GM23338 (cell line): ENCODE results near the gene IL31. TPM values are rescaled to one million over a fixed set of nuclear protein-coding genes. Genes with fewer than 3 reads are reported as not detected.

Experiments
- ATAC-seq: fragments of 200-7000 bp; cut with Tn5 transposase; 3 replicates; pipeline ENCODE4 v1.9.1; 2020
- DNase-seq: peaks from one replicate; pipeline ENCODE4 v3.0.0-alpha.2; 2015; ENCODE audit warnings: low spot score
- H2AFZ ChIP-seq: fragments of 200-600 bp; sonication (generic); 2 replicates; pipeline ENCODE4 v1.8.0; 2016; ENCODE audit warnings: antibody characterized with exemption, mild to moderate bottlenecking, moderate library complexity
- H3F3A ChIP-seq: fragments of 200-600 bp; sonication (generic); replicated peaks from 2 replicates; pipeline ENCODE4 v1.8.0; 2017; ENCODE audit warnings: antibody characterized with exemption, mixed run types, low read depth
- H3K27ac ChIP-seq: fragments of 200-600 bp; sonication (generic); 2 replicates; pipeline ENCODE4 v1.6.1; 2016; ENCODE audit warnings: low read depth
- H3K27me3 ChIP-seq: fragments of 200-600 bp; sonication (generic); 2 replicates; pipeline ENCODE4 v1.8.0; 2016; ENCODE audit warnings: mild to moderate bottlenecking, mixed run types, moderate library complexity; ENCODE audit not compliant: insufficient read depth
- H3K36me3 ChIP-seq: fragments of 200-600 bp; sonication (generic); 2 replicates; pipeline ENCODE4 v1.8.0; 2016; ENCODE audit warnings: mild to moderate bottlenecking; ENCODE audit not compliant: insufficient read depth
- H3K4me1 ChIP-seq: fragments of 200-600 bp; sonication (generic); 2 replicates; pipeline ENCODE4 v1.8.0; 2016; ENCODE audit warnings: mild to moderate bottlenecking, moderate library complexity; ENCODE audit not compliant: insufficient read depth
- H3K4me2 ChIP-seq: fragments of 200-600 bp; sonication (generic); 2 replicates; pipeline ENCODE4 v1.7.1; 2017; ENCODE audit warnings: mixed run types
- H3K4me3 ChIP-seq: fragments of 200-600 bp; sonication (generic); 2 replicates; pipeline ENCODE4 v1.6.1; 2016; ENCODE audit warnings: mixed run types
- H3K79me2 ChIP-seq: fragments of 200-600 bp; sonication (generic); replicated peaks from 2 replicates; pipeline ENCODE4 v1.8.0; 2017; ENCODE audit warnings: mild to moderate bottlenecking; ENCODE audit not compliant: insufficient read depth
- H3K9me2 ChIP-seq: fragments of 200-600 bp; sonication (generic); 2 replicates; pipeline ENCODE4 v1.8.0; 2017; ENCODE audit not compliant: insufficient read depth
- H4K20me1 ChIP-seq: fragments of 200-600 bp; sonication (generic); replicated peaks from 2 replicates; pipeline ENCODE4 v1.8.0; 2017; ENCODE audit warnings: mild to moderate bottlenecking; ENCODE audit not compliant: insufficient read depth
- H3K27ac Mint-ChIP-seq: 2 replicates; pipeline ENCODE4 v1.8.0; 2020; ENCODE audit warnings: inconsistent platforms, mild to moderate bottlenecking, moderate library complexity, mixed read lengths
- H3K27me3 Mint-ChIP-seq: 3 replicates; pipeline ENCODE4 v1.8.0; 2022; ENCODE audit warnings: low read depth, mild to moderate bottlenecking, moderate library complexity, mixed read lengths, inconsistent platforms; ENCODE audit not compliant: insufficient read depth, poor library complexity
- H3K36me3 Mint-ChIP-seq: 3 replicates; pipeline ENCODE4 v1.8.0; 2021; ENCODE audit warnings: low read depth, mild to moderate bottlenecking, inconsistent platforms, moderate library complexity, mixed read lengths
- H3K4me1 Mint-ChIP-seq: 3 replicates; pipeline ENCODE4 v1.8.0; 2020; ENCODE audit warnings: mild to moderate bottlenecking, inconsistent platforms, mixed read lengths
- H3K4me3 Mint-ChIP-seq: 3 replicates; pipeline ENCODE4 v1.8.0; 2021; ENCODE audit warnings: moderate library complexity, mild to moderate bottlenecking, inconsistent platforms, mixed read lengths
- H3K9me3 Mint-ChIP-seq: 3 replicates; pipeline ENCODE4 v1.8.0; 2020; ENCODE audit warnings: moderate library complexity, mild to moderate bottlenecking, inconsistent platforms, mixed read lengths
- CTCF ChIP-seq, 2 experiments: fragments of 200-600 bp in 1 of 2; sonication (generic) in 1 of 2; conservative IDR thresholded peaks; 2 replicates each; pipeline versions ENCODE4 v1.5.1 to v1.6.1; 2016 to 2017; ENCODE audit warnings: antibody characterized with exemption in 2 of 2, low read depth in 2 of 2, mild to moderate bottlenecking in 2 of 2, moderate library complexity in 1 of 2
- EZH2phosphoT487 ChIP-seq: fragments of 200-600 bp; sonication (generic); IDR thresholded peaks from one replicate; pipeline ENCODE4 v1.8.1; 2018; ENCODE audit warnings: antibody characterized with exemption; ENCODE audit not compliant: unreplicated experiment
- JUNB ChIP-seq: IDR thresholded peaks from one replicate; pipeline ENCODE4 v1.6.1; 2016; ENCODE audit warnings: antibody characterized with exemption; ENCODE audit not compliant: unreplicated experiment
- NANOG ChIP-seq: IDR thresholded peaks from 2 replicates; pipeline ENCODE4 v1.6.1; 2016; ENCODE audit warnings: antibody characterized with exemption, borderline replicate concordance
- POLR2AphosphoS5 ChIP-seq: IDR thresholded peaks from 2 replicates; pipeline ENCODE4 v1.6.1; 2016; ENCODE audit warnings: antibody characterized with exemption, low read depth
- REST ChIP-seq: IDR thresholded peaks from one replicate; pipeline ENCODE4 v1.6.1; 2018; ENCODE audit warnings: antibody characterized with exemption; ENCODE audit not compliant: unreplicated experiment
- ZNF114 ChIP-seq: fragments of 250-450 bp; sonication (Bioruptor Pico); IDR thresholded peaks from 2 replicates; pipeline ENCODE4 v1.5.0; 2020; ENCODE audit warnings: mild to moderate bottlenecking, moderate library complexity
- ZNF331 ChIP-seq: fragments of 250-450 bp; sonication (Bioruptor Pico); IDR thresholded peaks from 2 replicates; pipeline ENCODE4 v1.5.0; 2020; ENCODE audit warnings: low read depth, mild to moderate bottlenecking, moderate library complexity
- polyA plus RNA-seq: library from polyadenylated mRNA; unstranded; fragments of >200 nt; fragmentation: Nextera tagmentation; extraction: Ambion mirVana; gene quantifications from 2 replicates; pipeline ENCODE4 v1.2.1, GENCODE V29; 2016
- total RNA-seq: library from RNA; depleted of rRNA; stranded (reverse); fragments of >200 nt; shearing (Covaris generic); gene quantifications from 2 replicates; pipeline ENCODE4 v1.2.3, GENCODE V29; 2014
- TF ChIP-seq, protein P1 (sequence below): fragments of 250-450 bp; sonication (Bioruptor Pico); IDR thresholded peaks from 2 replicates; pipeline ENCODE4 v1.5.0; 2020; ENCODE audit warnings: mild to moderate bottlenecking, moderate library complexity
- TF ChIP-seq, protein P2 (sequence below): IDR thresholded peaks from 2 replicates; pipeline ENCODE4 v1.6.1; 2016; ENCODE audit warnings: antibody characterized with exemption

The IL31 gene
- total and polyA plus RNA-seq, 2 experiments from 2014 or later, result not detected

DNA sequence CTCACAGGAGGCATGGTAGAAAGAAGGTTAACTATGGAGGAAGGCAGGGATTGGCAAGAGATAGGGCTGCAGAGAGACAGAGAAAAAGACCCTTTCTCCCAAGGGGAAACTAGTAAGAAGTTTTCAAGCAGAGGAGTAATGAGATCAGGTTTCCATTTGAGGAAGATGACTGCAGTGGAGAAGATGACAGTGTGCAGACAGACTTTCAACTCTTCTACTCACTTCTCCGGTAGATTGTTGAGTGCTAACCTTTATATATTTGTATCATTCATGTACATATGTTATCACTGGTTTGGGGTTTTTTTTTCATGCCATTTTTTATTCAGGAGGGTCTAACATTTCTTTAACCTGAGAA, 23.6 kb upstream of the IL31 start:
- H4K20me1 ChIP-seq, result no peaks in the 10 kb centered on the region
- Mint-ChIP-seq H3K4me1 (peaks cover 5% of the 10 kb centered on the region), H3K27me3 (peaks cover 8% of the 10 kb centered on the region), H3K36me3 (no peaks in the 10 kb centered on the region), H3K27ac (no peak overlapping the region), H3K4me3 (no peak overlapping the region), H3K9me3 (peaks cover 7% of the 10 kb centered on the region; the same call in 1 of the 3 replicates)
- TF ChIP-seq EZH2phosphoT487, result no peak
- H3K27ac ChIP-seq, result no peak overlapping the region
- H3F3A ChIP-seq, result no peaks in the 10 kb centered on the region
- H3K79me2 ChIP-seq, result no peaks in the 10 kb centered on the region
- no peak for ATAC-seq
- H3K36me3 ChIP-seq, result no peaks in the 10 kb centered on the region
- no peak overlapping the region for H3K4me3 ChIP-seq
- 0 out of 2 replicates have a peak overlapping the region, but pooled peaks have one; percentile 49 for H2AFZ ChIP-seq
- no peaks in the 10 kb centered on the region for H3K4me1 ChIP-seq
- DNase-seq, result no peak
- H3K9me2 ChIP-seq, result no peaks in the 10 kb centered on the region; the same call in 1 of the 2 replicates
- no peak overlapping the region for H3K4me2 ChIP-seq
- peaks cover 10% of the 10 kb centered on the region for H3K27me3 ChIP-seq

- H3K36me3 Mint-ChIP-seq, result no peaks in the 10 kb centered on the region
- no peaks in the 10 kb centered on the region for H4K20me1 ChIP-seq
- no peak for ATAC-seq
- peaks cover 2% of the 10 kb centered on the region for H3K27me3 Mint-ChIP-seq
- no peaks in the 10 kb centered on the region for H3K79me2 ChIP-seq
- no peak overlapping the region for H3K4me2 ChIP-seq
- no peak overlapping the region for H3K4me3 ChIP-seq
- H3F3A ChIP-seq, result no peaks in the 10 kb centered on the region
- no peak for DNase-seq
- H3K9me2 ChIP-seq, result no peaks in the 10 kb centered on the region; the same call in 1 of the 2 replicates
- H3K4me3 Mint-ChIP-seq, result no peak overlapping the region
- H3K27ac Mint-ChIP-seq, result no peak overlapping the region
- H3K36me3 ChIP-seq, result no peaks in the 10 kb centered on the region
- H3K4me1 ChIP-seq, result no peaks in the 10 kb centered on the region
- H3K9me3 Mint-ChIP-seq, result peaks cover 7% of the 10 kb centered on the region; the same call in 1 of the 3 replicates
- no peaks in the 10 kb centered on the region for H3K27me3 ChIP-seq
- H3K27ac ChIP-seq, result no peak overlapping the region
- H2AFZ ChIP-seq, result no peak overlapping the region
- H3K4me1 Mint-ChIP-seq, result peaks cover 5% of the 10 kb centered on the region
- TF ChIP-seq ZNF114 (CRISPR knock-in tag), result no peak
- TF ChIP-seq, protein P1, sequence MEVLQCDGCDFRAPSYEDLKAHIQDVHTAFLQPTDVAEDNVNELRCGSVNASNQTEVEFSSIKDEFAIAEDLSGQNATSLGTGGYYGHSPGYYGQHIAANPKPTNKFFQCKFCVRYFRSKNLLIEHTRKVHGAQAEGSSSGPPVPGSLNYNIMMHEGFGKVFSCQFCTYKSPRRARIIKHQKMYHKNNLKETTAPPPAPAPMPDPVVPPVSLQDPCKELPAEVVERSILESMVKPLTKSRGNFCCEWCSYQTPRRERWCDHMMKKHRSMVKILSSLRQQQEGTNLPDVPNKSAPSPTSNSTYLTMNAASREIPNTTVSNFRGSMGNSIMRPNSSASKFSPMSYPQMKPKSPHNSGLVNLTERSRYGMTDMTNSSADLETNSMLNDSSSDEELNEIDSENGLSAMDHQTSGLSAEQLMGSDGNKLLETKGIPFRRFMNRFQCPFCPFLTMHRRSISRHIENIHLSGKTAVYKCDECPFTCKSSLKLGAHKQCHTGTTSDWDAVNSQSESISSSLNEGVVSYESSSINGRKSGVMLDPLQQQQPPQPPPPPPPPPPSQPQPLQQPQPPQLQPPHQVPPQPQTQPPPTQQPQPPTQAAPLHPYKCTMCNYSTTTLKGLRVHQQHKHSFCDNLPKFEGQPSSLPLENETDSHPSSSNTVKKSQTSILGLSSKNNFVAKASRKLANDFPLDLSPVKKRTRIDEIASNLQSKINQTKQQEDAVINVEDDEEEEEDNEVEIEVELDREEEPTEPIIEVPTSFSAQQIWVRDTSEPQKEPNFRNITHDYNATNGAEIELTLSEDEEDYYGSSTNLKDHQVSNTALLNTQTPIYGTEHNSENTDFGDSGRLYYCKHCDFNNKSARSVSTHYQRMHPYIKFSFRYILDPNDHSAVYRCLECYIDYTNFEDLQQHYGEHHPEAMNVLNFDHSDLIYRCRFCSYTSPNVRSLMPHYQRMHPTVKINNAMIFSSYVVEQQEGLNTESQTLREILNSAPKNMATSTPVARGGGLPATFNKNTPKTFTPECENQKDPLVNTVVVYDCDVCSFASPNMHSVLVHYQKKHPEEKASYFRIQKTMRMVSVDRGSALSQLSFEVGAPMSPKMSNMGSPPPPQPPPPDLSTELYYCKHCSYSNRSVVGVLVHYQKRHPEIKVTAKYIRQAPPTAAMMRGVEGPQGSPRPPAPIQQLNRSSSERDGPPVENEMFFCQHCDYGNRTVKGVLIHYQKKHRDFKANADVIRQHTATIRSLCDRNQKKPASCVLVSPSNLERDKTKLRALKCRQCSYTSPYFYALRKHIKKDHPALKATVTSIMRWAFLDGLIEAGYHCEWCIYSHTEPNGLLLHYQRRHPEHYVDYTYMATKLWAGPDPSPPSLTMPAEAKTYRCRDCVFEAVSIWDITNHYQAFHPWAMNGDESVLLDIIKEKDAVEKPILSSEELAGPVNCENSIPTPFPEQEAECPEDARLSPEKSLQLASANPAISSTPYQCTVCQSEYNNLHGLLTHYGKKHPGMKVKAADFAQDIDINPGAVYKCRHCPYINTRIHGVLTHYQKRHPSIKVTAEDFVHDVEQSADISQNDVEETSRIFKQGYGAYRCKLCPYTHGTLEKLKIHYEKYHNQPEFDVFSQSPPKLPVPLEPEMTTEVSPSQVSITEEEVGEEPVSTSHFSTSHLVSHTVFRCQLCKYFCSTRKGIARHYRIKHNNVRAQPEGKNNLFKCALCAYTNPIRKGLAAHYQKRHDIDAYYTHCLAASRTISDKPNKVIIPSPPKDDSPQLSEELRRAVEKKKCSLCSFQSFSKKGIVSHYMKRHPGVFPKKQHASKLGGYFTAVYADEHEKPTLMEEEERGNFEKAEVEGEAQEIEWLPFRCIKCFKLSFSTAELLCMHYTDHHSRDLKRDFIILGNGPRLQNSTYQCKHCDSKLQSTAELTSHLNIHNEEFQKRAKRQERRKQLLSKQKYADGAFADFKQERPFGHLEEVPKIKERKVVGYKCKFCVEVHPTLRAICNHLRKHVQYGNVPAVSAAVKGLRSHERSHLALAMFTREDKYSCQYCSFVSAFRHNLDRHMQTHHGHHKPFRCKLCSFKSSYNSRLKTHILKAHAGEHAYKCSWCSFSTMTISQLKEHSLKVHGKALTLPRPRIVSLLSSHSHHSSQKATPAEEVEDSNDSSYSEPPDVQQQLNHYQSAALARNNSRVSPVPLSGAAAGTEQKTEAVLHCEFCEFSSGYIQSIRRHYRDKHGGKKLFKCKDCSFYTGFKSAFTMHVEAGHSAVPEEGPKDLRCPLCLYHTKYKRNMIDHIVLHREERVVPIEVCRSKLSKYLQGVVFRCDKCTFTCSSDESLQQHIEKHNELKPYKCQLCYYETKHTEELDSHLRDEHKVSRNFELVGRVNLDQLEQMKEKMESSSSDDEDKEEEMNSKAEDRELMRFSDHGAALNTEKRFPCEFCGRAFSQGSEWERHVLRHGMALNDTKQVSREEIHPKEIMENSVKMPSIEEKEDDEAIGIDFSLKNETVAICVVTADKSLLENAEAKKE, result no peak
- TF ChIP-seq REST, result no peak
- TF ChIP-seq JUNB, result no peak
- TF ChIP-seq CTCF (conservative IDR thresholded peaks at IDR 0.05; ENCODE audit: low read depth in 2 of 2), result no peak
- TF ChIP-seq, protein P2, sequence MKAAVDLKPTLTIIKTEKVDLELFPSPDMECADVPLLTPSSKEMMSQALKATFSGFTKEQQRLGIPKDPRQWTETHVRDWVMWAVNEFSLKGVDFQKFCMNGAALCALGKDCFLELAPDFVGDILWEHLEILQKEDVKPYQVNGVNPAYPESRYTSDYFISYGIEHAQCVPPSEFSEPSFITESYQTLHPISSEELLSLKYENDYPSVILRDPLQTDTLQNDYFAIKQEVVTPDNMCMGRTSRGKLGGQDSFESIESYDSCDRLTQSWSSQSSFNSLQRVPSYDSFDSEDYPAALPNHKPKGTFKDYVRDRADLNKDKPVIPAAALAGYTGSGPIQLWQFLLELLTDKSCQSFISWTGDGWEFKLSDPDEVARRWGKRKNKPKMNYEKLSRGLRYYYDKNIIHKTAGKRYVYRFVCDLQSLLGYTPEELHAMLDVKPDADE, result no peak
- TF ChIP-seq NANOG, result no peak
- no peak for TF ChIP-seq POLR2AphosphoS5
- no peak for TF ChIP-seq ZNF331 (CRISPR knock-in tag)
Measured at GRCh38 chr12:122195405-122195804, 21.4 kb upstream of the IL31 start.
